Suppressor macrophage (primary cell): ENCODE results near the gene PITPNB.

ENCODE experiments used
- DNase-seq, 4 experiments: peaks; one replicate each; pipeline ENCODE4 v3.0.0-alpha.2; 2020 to 2022

PITPNB gene

DNA sequence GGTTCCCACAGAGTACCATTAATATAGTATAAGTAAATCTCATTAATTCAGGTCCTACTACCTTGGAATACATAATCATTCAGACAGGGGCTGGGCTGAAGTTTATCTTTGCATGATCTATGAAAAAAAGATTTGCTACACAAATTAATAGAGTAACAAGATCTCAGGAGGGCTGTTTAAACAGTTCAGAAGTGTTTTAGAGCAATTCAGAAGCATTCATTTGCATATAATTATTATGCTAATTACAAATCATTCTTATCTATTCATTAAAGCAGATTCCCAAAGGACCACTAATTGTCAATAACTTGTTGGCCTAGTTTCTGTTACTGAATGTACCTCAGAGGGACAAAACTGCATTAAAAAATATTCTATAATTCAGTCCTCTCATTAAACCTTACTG, 40.5 kb downstream of the PITPNB start:
- no peak for DNase-seq

DNA sequence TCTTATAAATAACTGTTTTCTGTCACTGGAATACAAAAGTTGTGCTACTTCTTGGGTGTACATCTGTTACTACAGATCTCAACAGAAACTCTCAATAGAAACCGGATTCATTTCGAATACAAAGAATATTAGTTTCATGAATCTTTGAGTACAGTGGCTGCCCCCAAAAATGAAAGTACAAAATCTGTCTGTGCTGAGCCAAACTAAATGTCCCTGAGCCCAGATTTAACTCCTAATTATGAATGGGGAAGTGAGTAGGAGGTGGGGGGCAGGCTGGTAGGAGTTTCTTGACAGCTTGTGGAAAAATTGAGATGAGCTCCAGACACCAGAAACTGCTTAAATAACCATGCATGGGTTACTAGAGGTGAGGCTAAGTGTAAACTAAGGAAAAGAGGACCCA, 41.6 kb downstream of the PITPNB start:
- DNase-seq: peak; percentile 8 to 44 (median 32)

DNA sequence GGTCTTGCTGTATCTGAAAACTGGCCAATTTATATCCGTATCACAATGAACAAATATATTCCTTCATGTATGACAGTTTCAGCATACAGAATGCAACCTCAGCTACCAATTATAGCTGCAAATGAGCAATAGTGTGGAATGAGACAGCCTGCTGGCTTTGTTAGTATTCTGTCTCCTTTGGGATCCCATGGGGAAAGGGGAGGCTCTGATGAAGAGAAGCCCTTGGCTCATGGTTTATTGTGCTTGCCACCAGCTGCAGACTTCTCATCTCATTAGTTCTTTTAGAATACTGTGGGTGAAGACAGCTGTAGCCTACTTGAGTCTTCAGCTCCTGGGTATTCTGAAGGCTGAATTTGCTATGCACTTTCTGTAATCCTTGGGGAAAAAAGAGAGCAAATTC, 42.4 kb downstream of the PITPNB start:
- no peak for DNase-seq

DNA sequence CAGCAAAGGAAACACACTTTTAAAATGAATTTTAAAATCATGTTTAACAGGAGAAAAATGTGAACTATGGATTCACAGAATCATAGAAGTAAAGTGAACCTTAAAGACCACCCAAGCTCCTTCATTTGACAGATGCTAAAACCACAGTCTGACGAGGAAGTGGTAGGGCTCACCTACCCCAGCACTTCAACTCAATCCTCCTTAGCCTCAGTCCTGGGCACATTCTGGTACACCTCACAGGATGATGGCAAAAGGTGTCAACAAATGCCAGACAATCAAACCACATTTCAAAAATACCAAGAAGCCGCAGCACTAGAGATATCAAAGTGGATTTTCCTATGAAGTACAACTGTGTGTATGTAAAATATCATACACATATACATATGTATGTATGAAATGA, 43.1 kb downstream of the PITPNB start:
- no peak for DNase-seq

DNA sequence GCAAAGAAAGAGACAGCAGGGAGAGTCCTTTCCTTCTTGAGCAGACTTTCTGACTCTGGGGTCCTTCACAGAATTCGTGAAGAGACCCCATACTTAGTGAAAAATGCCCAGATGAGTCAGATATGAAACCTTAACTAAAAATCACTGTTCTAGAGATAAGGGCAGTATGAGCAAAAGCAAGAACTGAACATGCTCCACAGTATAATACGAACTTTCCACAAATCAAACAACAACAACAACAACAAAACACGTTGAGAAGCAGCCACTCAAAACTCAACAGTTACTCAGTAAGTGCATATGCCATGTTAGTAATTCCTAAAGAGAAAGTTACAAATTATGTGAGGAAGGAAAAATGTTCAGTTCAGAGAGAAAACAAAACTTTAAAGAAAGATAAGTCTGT, 44.3 kb downstream of the PITPNB start:
- DNase-seq: no peak

DNA sequence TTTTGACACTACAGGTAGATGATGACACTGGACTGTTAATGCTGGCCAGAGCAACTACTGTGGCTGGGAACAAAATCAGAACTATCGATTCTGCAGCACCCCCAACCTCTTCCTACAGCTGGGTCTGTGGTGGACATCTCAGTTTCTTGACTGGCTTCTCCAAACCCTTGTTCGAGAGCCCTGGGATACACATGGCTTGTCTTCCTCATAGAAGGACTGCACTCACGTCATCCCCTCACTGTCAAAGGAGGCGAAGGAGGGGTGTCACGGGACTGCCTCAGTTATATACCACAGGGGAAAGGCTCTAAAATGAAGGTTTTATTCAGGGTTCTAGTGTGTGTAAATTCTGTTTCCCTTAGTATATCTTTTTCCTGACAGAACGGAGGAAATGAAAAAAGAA, 44.9 kb downstream of the PITPNB start:
- DNase-seq: no peak

DNA sequence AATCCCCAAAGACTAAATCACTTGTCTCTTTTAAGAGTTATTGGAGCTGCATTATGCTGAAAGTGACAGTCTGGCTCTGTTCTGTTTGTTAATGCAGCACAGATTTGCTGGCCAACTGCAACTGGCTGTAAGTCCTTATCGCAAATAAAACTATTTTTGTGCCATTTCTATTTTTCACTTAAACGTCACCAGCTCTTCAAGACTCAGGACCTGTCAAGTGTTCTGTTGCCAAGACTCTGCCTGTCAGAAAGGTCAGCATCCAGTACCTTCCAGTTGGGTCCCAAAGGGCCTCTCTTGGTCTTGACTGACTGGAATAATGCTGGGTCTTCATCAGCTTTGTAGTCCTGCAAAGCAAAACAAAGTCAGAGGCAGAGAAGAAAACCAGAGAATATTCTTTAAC, 45.6 kb downstream of the PITPNB start:
- no peak for DNase-seq

DNA sequence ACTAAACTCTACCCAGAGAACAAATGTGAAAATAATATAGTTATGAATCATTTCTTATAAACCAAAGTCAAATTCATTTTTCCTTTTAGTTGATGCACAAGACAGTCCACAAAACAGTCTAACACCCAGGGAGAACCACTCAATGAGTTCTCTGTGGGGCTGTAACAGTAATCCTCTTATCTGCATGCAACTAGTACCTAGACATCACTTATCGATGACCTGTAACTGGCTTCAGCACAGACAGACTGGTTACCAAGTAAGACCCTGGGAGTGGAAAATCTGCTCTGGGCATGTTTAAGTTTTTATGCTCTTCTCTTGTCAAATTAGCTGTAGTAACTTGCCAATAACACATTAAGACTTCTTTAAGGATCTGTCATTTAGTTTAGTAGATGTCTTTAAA, 46.6 kb downstream of the PITPNB start:
- DNase-seq: no peak

DNA sequence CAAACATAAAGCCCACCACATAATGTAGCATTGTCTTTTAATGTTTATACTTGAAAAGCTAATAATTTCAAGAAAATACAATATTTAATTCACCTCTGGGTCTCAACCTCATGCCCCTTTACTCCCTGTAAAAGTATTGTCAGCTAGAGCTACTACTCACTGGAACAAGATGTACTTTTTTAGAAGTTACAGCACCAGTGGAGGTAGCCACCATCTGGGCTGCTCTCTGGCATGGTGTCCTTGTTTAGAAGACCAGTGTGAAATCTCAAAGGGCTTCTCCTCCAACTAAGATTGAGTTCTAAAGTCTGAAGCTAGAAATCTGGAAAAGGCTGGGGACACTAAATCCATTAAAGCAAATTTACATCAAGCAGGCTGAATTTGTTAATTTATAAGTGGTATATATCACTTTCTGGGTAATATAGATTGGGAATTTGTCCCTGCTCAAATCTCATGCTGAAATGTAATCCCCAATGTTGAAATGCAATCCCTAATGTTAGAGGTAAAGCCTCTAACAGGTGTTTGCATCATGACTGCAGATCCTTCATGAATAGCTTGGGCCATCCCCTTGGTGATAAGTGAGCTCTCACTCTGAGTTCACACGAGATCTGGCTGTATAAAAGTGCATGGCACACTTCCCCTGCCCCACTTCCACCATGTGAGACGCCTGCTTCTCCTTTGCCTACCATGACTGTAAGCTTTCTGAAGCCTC, 47.6 kb downstream of the PITPNB start:
- DNase-seq: no peak

DNA sequence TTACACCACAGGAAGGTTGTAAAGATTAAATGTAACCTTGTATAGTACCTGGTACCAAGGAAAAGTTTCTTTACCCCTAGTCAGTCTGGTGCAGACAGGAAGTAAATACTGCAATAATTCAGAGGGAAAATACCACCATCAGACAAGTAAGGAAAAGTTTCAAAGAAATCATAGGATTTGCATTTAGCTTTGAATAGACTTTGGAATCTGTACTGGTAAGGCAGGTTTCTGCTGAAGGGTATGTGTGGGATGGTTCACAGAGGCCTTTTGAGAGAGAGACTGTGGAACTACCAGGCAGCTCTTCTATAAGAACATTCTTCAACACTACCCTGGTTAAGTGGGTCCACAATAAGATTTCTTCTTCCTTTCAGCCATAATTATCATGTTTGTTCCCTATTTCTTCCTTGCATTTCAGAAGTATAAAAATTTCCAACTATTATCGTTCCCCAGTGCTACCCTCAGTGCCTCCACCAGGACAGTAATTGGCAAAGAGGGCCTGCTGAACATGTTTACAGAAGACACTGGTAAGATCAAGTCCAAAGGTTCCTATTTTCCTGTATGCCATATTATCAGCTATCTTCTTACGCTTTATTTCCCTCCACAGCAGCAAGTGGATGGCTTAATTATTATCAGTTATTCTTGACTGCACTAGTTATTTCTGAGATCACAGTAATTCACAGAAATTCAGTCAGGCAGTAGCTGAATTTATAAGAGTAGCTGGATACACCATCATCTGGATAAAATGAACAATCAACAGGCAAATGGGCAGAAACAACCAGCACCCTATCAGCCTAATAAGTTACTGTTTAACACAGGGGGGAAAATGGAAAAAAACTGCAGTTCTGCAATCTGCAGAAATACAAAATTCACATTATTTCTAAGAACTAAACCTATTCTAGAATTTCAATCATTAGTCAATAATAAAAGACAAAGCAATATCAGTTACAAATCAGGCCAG, 48.5 kb downstream of the PITPNB start:
- DNase-seq: no peak

DNA sequence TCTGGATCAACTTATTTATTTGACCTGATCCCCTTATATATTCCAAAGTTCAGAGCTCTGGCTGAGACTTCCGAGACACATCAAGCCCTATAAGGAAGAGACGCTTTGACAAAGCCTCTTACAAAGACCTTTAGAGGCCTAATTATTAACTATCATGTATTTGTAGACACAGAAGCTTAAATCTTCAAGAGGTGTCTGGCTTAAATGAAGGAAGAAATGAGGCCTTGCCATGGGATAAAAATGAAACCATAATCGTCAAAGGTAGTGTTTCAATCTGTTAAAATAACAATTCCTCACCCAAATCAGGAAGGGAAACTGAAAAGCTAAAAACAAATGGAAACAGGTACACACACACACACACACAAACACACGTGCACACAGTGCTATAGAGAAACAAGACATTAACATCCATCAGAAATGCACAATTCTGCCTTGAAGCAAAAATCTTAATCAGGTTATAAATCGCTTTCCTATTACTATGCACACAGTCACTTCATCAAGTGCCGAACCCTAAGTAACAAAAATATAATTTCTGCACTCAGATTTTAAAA, 50.2 kb downstream of the PITPNB start:
- DNase-seq: no peak

DNA sequence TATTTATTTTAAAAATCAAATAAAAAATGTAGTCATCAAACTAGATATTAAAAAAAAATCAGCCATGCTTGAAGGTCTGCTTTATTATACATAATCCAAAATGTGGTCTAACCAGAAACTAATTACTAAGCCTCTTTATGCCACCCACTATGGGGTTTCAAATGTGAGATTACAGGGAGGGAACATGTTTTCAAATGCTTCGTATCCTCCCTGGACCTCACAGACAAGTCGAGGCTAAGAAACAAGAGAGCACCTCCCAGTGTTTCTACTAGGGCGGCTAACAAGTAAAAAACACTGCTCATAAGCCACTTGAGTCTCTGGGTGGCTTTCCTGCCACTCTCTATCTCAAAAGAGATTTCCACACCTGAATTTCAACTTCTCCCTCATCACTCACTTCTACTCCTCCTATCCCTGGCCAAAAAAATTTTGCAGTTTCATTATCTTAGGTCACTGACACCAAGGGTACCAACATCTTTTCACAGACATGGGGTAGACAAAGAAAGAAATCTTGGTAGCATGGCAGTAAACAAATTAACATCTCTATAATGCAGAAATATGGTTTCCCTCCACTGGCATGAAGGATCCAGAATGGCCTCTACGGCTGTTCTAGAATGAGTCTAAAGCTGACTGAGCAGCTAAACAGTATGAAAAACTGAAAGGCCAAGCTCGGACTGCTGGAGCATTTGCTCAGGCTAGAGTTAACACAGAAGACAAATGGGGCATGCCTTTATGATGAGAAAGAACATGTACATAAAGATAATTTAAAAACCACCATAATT, 50.9 kb downstream of the PITPNB start:
- DNase-seq: no peak

DNA sequence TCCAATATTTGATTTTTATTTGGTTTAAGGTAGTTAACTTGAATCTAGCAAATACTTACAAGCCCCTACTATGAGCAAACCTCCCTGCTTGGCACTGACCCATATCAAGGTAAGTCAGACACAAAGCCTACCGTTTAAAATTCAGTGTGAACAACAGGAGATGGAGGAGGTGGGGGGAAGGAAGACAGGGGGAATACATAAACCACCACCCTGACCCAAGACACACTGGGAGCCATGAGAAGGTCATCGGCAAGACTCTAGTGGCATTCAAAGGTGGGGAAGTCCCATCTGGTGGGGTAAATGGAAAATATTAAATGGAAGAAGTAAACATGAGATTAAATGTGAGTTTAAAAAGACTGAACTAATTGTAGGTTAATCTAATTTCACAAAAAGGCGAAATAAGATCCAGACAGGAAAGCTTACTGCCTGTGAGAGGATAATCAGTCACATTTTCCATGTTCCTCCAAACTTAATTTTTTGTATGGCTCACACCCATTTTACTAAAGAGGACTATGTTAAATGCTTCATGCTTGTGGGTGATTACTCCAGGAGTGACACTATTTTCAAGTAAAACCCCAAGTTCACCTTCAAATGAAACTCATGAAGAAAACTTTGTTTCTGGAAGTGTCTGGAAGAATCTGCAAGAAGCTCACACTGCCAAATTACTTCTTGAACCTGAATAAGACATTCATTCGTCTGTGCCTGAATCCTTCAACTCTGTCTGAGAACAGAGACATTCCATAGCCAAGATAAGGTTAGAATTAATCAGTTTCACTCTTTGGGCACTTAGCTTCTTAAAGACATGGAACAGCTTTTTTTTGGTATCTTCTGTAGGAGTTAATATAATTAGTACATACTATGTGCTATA, 51.7 kb downstream of the PITPNB start:
- peak in 2 of 4 experiments; percentile 14 to 32 for DNase-seq

DNA sequence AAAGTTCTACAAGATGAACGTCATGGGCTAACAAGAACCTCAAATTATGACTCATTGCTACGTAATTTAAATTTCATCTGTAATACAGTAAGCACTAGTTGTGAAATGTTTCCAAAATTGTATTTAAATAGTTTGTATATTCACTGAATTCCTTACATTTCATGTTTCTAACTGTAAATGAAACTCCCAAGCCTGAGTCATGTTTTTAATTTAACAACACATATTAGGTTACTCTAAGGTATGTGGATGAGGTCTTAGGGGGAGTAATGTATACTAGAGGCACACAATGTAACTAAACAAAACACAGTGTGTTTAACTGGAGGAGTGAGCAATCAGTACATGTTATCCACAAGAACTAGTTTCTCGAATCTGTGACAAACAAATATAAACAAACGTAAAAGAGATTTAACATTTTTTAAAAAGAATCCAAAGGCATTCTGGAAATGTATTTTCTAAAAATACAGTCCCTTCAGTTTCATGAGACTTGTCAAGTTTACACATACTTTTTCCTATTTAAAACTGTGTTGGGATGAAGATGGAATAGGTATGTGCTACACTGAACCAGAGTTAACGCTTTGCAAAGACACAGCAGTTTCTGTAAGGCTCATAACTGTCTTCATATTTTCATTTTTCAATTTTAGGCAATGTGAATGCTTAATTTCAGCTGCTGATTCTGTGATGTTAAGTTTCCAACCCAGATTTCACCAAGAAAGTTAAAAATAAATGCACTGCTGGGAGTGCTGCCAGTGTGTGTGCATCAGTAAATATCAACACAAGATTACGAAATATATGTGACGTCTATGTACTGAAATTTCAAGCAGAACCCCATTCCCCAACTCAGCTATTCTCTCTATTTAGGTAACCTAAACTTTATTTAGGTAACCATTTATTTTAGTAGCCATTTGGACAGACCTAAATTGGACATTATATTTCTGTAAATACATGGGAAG, 52.6 kb downstream of the PITPNB start:
- peak; percentile 9 to 65 (median 35) for DNase-seq

DNA sequence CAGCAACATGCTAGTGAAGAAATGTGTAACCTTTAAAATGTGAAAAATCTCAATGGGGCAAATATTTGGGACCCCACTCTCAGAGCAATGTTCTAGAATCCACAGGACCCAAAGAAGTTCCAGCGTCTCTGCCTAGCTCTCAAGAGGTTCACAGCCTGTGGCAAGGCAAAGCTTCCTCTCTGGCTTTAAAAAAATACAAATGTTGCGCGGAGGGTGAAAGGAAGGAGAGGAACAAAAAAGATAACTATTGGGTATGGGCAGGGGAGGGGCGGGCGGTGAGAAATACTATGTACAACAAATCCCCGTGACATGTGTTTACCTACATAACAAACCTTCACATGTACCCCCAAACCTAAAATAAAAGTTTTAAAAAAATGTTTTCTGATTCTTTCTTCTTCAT, 53.6 kb downstream of the PITPNB start:
- peak; percentile 19 to 37 (median 30) for DNase-seq

DNA sequence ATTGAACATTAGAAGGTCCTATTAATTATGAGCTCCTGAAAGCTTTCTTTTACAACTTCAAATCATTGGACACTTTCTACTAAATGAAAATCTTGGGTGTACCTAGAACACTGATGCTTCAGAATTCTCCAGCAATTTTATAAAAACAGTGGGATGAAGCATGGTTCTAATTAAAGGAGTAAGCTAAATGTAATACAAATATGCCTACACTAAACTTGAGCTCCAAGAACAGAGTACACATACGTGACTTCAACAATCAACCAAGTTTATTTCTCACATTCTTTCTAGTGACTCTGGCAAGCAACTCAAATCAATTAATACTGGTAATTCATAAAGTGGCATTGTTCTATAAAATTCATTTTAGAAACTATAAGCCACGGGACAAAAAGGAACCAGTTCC, 55.5 kb downstream of the PITPNB start:
- DNase-seq: no peak

DNA sequence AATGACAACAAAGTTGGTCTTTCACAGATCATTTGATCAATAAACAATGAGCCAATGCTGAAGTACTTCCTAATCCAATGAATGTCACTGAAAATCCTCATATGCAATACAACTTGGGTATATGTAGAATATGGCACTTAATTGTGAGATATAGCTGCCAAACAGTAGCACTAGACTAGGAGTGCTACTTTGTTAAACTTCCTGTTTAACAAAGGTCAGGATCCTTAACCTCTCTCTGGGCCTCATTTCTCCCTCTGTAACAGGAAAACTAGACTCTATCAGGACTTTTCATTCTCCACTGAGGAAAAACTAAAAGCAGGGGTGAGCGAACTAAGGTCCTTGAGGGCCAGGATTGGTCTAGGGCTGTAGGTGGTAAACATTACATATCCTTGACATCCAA, 56.1 kb downstream of the PITPNB start:
- peak in 1 of 4 experiments; percentile 24 for DNase-seq

DNA sequence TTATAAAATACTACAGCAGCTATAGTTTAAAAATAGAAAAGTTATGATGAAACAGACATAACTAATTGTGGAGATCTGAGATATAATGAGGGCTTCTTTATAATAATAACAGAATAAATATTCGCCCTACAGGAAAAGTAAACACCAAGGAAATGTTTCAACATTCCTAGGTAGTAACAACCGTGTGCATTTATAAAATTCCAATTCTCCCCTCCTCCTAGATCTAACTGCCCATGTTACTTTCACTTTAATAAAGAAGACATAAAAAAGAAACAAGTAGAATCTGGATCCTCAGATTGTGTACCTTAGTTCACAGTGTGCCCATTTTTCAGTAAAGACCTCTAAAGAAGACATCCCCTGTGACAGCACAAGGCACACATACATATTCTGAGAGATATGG, 59.7 kb downstream of the PITPNB start:
- no peak for DNase-seq

DNA sequence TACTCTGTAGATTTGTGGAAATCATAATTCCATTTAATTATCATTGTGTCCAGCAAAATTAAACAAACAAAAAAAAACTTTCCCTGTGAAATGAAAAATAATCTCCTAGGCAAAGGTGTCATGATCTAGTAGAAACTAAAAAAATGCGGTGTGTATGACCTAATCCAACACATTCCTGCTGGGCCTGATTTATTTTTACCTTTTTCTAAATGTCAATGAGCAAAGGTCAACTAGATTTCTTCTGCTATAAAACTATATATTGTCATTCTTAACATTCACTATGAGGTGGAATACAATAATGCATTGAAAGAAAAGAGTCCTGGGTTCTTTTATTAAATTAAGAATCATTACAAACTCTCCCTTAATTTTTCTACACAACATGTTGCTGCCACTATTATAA, 60.4 kb downstream of the PITPNB start:
- DNase-seq: no peak

DNA sequence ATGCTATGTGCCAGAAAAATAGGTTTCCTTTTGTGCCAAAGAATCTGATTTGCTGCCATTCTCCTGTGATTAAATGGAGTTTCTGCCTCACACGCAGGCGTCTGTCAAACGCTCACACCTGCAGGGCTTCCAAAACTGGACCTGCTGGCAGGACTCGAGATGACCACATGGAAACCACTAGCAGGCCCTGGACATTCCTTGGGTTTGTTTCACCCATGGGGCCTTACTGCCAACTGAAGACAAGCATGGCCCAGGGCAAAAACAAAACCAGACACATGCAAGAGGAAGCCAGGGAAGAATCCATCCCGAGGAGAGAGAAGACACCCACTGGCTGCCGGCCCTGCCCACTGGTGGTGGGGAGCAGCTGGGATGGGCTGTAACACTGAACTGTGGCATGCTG, 61.6 kb downstream of the PITPNB start:
- DNase-seq: no peak

DNA sequence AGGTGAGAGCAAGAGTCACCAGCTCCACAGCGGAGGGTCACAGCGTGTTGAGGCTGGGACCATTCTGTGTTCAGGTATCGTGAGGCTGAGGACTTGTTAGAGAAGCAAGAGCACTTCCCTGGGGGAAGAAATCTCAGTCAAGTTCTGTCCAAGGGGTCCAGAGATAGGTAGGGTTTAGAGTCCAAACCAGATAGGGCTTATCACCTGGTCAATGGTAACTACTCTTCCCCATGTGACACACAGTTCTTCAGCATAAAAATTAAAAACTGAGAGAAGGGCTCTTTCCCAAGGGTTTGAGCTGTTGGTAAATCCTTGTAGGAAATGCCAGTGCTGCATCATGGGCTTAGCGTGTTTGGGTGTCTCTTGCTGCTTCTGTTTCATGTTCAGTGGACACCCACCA, 62.7 kb downstream of the PITPNB start:
- DNase-seq: no peak
